Activated T-helper 1 cell treated with anti-CD3 and anti-CD28 coated beads, Interleukin-2, amount 50 U/mL, for 16 hours (primary cell): ENCODE measurements around the gene ZBTB9.

Experiments
- DNase-seq, 2 donors: peaks; one replicate each; pipeline ENCODE4 v3.0.0-alpha.2; 2020; ENCODE audit warnings: low read depth in 1 of 2, low spot score in 1 of 2

Gene ZBTB9

GRCh38 chr6:33433001-33433543 is 21.3 kb upstream of the ZBTB9 start:
- DNase-seq = no peak

GRCh38 chr6:33433544-33434191 is 20.7 kb upstream of the ZBTB9 start:
- no peak for DNase-seq

- no peak for DNase-seq
Measured at GRCh38 chr6:33434961-33435360, 19.4 kb upstream of the ZBTB9 start.

GRCh38 chr6:33437666-33438065 is 16.7 kb upstream of the ZBTB9 start:
- DNase-seq = no peak

GRCh38 chr6:33438978-33439594 is 15.3 kb upstream of the ZBTB9 start:
- DNase-seq = no peak

GRCh38 chr6:33439956-33440648 is 14.3 kb upstream of the ZBTB9 start:
- DNase-seq = no peak

- DNase-seq = no peak
Measured at GRCh38 chr6:33440649-33441309, 13.6 kb upstream of the ZBTB9 start.

- no peak for DNase-seq
Measured at GRCh38 chr6:33441457-33441856, 12.9 kb upstream of the ZBTB9 start.

- DNase-seq = no peak
Measured at GRCh38 chr6:33442283-33442682, 12.1 kb upstream of the ZBTB9 start.

GRCh38 chr6:33443025-33443424 is 11.4 kb upstream of the ZBTB9 start:
- DNase-seq = no peak

GRCh38 chr6:33443619-33444504 is 10.5 kb upstream of the ZBTB9 start:
- DNase-seq = no peak

GRCh38 chr6:33445119-33445603 is 9.2 kb upstream of the ZBTB9 start:
- no peak for DNase-seq

- no peak for DNase-seq
Measured at GRCh38 chr6:33446356-33446755, 8.0 kb upstream of the ZBTB9 start.

- DNase-seq = no peak
Measured at GRCh38 chr6:33450434-33450833, 3.9 kb upstream of the ZBTB9 start.

GRCh38 chr6:33451606-33452005 is 2.8 kb upstream of the ZBTB9 start:
- DNase-seq = no peak

GRCh38 chr6:33452496-33452895 is 1.9 kb upstream of the ZBTB9 start:
- no peak for DNase-seq

- DNase-seq = no peak
Measured at GRCh38 chr6:33453393-33454008, 875 bp upstream of the ZBTB9 start.

- DNase-seq = no peak
Measured at GRCh38 chr6:33455051-33455450, 675 bp downstream of the ZBTB9 start.

- no peak for DNase-seq
Measured at GRCh38 chr6:33456156-33456555, 1.8 kb downstream of the ZBTB9 start.

GRCh38 chr6:33458676-33459075 is 4.3 kb downstream of the ZBTB9 start:
- DNase-seq = no peak
